LNCaP clone FGC (cell line): ENCODE measurements around the gene MCCC2.
"Not testable (repeated sequence)": the region's sequence is repeated elsewhere in the genome, so short reads cannot be mapped to it uniquely, and the experiment has no call there.

Source experiments
- DNase-seq: peaks from one replicate; pipeline ENCODE4 v3.0.0-alpha.2; 2011; ENCODE audit warnings: low read depth
- H3K4me3 ChIP-seq: 2 replicates; pipeline ENCODE4 v1.5.1; 2011; ENCODE audit warnings: mild to moderate bottlenecking, low read depth, low read length, control low read depth
- TF ChIP-seq, protein P1 (sequence below): IDR thresholded peaks from 2 replicates; pipeline ENCODE4 v1.5.1; 2012; ENCODE audit warnings: mild to moderate bottlenecking; ENCODE audit not compliant: control insufficient read depth, insufficient read depth; ENCODE audit errors: extremely low read depth

The MCCC2 gene

DNA sequence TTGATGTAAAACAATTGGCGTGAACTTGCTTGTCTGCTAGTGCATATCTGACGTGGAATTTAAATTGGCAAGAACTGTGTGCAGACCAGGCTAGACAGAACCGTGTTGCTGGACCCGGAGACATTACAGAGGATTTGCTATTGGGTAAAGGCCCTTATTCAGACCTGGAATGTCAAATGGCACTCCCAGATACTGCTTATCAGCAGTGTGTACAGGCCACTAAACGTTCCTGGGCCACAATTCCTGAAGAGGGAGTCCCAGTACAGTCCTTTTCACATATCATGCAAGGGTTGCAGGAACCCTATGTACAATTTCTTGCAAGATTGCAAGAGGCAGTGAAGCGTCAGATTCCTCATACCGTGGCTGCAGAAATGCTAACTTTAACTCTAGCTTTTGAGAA lies 13.5 kb upstream of the MCCC2 start:
- no peak for DNase-seq
- TF ChIP-seq, protein P1, sequence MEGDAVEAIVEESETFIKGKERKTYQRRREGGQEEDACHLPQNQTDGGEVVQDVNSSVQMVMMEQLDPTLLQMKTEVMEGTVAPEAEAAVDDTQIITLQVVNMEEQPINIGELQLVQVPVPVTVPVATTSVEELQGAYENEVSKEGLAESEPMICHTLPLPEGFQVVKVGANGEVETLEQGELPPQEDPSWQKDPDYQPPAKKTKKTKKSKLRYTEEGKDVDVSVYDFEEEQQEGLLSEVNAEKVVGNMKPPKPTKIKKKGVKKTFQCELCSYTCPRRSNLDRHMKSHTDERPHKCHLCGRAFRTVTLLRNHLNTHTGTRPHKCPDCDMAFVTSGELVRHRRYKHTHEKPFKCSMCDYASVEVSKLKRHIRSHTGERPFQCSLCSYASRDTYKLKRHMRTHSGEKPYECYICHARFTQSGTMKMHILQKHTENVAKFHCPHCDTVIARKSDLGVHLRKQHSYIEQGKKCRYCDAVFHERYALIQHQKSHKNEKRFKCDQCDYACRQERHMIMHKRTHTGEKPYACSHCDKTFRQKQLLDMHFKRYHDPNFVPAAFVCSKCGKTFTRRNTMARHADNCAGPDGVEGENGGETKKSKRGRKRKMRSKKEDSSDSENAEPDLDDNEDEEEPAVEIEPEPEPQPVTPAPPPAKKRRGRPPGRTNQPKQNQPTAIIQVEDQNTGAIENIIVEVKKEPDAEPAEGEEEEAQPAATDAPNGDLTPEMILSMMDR: 0 out of 2 replicates have a peak, but pooled peaks have one; percentile 19
- no peak overlapping the region for H3K4me3 ChIP-seq

DNA sequence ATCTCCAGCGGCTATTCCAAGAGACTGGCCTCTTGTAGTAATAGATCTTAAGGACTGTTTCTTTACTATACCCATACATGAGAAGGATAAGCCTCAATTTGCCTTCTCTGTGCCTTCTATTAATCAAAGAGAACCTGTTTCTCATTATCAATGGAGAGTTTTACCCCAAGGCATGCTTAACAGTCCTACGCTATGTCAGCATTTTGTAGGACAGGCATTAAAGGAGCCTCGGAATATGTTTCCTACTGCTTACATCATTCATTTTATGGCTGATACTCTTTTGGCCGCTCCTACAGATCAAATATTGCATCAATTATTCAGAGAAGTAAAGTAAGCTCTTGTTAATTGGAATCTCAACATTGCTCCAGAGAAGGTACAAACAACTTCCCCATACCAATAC lies 11.6 kb upstream of the MCCC2 start:
- DNase-seq, H3K4me3 ChIP-seq: not testable (repeated sequence)

DNA sequence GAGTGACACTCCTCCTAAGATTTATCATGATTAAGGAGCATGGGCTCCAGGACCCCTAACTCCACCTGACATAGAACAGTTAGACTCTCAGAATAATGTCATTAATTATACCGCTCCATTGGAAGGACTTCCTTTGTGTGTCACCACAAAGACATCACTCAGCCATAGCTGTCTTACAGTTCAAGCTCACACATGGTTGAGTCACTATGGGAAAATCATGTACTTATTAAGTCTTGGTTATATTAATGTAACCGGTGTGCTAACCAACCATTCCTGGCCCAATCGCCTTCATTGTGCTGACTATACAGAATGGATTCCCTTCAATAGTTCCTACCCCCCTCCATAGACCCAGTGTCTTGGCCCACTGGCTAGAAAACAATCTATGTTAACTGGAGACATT lies 10.9 kb upstream of the MCCC2 start:
- DNase-seq: no peak
- TF ChIP-seq, protein P1: no peak
- no peak overlapping the region for H3K4me3 ChIP-seq

DNA sequence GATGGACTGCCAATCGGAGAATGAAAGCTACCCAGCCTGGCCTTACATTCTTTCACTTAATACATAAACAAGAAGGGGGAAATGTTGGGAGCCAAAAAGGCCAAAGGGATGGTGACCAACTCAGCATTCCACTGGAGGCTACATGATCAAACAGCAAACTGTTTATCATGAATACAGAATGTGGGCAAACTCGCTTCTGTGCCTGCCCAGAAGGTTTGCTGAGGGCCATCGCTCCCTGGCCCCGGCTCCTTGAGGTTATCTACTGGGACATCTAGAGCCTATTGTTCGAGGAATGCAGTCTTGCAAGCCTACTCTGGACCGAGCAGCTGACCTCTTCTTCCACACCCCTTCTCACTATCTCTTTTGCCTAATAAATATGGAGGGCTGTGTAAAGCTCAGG lies 9.3 kb upstream of the MCCC2 start:
- peak; percentile 19 for DNase-seq
- not testable (repeated sequence) for H3K4me3 ChIP-seq

DNA sequence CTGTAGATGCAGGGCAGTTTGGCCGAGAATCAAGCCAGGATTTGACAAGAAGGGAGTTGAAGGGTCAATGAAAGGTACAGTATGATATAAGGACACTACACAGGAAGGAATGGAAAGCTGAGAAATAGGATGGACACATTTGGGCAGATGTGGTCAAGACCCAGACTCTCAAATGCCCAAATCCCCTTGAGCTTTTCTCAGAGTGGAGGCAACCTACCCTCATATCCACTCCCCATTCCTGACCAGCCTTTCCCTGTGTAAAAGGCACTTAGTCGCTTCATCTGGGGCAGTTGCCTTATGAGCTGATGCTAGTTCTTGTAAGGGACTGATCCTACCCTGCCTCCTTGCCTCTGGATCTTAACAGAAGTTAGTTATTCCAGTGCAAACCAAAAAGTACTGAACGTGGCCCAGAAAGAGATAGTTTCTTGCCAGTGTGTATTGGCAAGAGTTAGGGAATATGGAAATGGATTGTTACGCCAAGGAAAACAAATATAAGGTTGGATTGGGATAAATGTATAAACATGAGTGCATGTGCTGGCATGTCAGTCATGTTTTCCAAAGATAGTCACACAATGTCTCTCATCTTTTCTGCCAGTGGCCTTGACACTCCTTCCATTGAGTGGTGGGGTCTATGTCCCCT lies 4.1 kb upstream of the MCCC2 start:
- H3K4me3 ChIP-seq: no peak overlapping the region
- DNase-seq: peak; percentile 97
- TF ChIP-seq, protein P1: no peak

DNA sequence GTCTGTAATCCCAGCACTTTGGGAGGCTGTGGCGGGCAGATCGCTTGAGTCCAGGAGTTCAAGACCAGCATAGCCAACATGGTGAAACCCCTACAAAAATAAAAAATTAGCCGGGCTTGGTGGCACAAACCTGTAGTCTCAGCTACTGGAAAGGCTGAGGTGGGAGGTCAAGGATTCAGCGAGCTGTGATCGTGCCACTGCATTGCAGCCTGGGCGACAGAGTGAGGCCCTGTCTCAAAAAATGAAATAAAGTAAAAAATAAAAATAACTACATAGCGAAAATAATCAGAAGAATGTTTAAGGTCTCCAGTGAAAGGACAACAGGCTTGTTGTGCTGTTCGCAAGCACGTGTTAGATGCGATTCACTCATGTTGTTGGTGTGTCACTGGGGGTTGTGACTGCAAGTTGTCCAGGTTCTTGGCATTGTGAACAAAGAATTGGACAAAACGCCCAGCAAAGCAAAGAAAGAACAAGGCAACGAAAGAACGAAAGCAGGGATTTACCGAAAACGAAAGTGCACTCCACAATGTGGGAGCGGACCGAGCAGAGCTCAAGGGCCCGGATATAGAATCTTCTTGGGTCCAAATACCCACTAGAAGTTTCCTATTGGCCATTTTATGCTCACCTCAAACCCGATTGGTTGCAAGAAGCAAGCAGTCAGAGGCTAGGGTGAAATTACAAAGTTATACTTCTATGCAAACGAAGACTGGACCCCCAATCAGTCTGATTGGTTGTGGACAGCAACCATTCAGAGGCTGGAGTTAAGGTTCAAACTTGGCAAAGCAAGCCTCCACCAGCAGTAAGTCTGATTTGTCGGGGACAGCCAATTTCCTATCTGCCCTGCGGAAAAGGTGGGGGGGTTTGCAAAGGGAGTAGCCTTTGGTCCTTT lies 844 bp upstream of the MCCC2 start:
- no peak for DNase-seq
- TF ChIP-seq, protein P1: no peak
- no peak overlapping the region for H3K4me3 ChIP-seq

DNA sequence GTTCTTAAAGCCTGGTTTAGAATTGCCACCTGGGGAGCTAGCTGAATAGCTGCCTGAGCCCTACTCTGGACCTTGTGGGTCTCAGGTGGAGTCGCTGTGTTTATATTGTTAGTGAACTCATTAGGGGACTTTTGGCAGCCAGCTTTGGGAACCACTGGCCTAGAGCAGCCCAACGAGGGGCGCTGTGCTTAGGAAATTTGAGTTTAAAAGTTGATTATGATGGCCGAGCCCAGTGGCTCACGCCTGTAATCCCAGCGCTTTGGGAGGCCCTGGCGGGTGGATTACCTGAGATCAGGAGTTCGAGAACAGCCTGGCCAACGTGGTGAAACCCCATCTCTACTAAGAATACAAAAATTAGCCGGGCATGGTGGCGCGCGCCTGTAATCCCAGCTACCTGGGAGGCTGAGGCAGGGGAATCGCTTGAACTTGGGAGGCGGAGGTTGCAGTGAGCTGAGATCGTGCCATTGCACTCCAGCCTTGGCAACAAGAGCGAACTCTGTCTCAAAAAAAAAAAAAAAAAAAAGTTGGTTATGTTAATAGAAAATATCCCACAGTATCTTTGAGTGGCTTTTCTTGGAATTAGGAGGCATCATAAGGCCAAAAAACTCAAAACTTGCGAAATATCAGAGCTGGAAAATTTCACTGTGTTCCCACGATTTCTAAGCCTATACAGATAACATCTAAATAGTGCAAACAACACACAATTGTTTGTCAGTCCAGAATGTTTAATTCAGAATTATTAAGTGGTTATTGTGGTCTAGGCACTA lies 809 bp downstream of the MCCC2 start:
- DNase-seq: no peak
- no peak overlapping the region for H3K4me3 ChIP-seq
- TF ChIP-seq, protein P1: no peak
